Esophagus muscularis mucosa (tissue), 4 donors: Measurements from ENCODE around the gene ZNF275. TPM values are rescaled to one million over a fixed set of nuclear protein-coding genes. Genes with fewer than 3 reads are reported as not detected.
A peak's percentile ranks its signal among the peaks of the same experiment; 100 is the strongest.

ENCODE experiments used
- DNase-seq: peaks from one replicate; pipeline ENCODE4 v3.0.0-alpha.2; 2017; ENCODE audit errors: extremely low spot score
- H3K27ac ChIP-seq, 4 donors: fragments of 200-600 bp; sonication (generic); replicated peaks in 1 of 4; 1 replicate in 3 of 4; 2 replicates in 1 of 4; pipeline ENCODE4 v1.5.1; 2016 to 2019; ENCODE audit warnings: mild to moderate bottlenecking in 1 of 4
- H3K27me3 ChIP-seq, 4 donors: fragments of 200-600 bp; sonication (generic); one replicate each; pipeline versions ENCODE4 v1.5.1 to v1.6.0; 2016 to 2019
- H3K36me3 ChIP-seq, 4 donors: fragments of 200-600 bp; sonication (generic); one replicate each; pipeline ENCODE4 v1.5.1; 2016 to 2019
- H3K4me1 ChIP-seq, 4 donors: fragments of 200-600 bp; sonication (generic); one replicate each; pipeline ENCODE4 v1.5.1; 2016 to 2019
- H3K4me3 ChIP-seq, 4 donors: fragments of 200-600 bp; sonication (generic); 1 replicate in 2 of 4; 2 replicates in 2 of 4; pipeline ENCODE4 v1.5.1; 2016 to 2019; ENCODE audit warnings: mild to moderate bottlenecking in 4 of 4, moderate library complexity in 1 of 4
- H3K9me3 ChIP-seq, 4 donors: fragments of 200-600 bp; sonication (generic); 1 replicate in 3 of 4; 2 replicates in 1 of 4; pipeline ENCODE4 v1.5.1; 2016 to 2019
- CTCF ChIP-seq, 3 experiments: fragments of 200-600 bp in 2 of 3; fragments of 450-650 bp in 1 of 3; sonication (generic) in 2 of 3; IDR thresholded peaks; one replicate each; pipeline ENCODE4 v1.5.1; 2017 to 2019; ENCODE audit warnings: antibody characterized with exemption in 3 of 3, mild to moderate bottlenecking in 2 of 3, moderate library complexity in 1 of 3
- EP300 ChIP-seq: sonication (generic); formaldehyde crosslinking; IDR thresholded peaks from one replicate; pipeline ENCODE4 v1.6.1; 2017; ENCODE audit warnings: antibody characterized with exemption
- POLR2A ChIP-seq: fragments of 450-650 bp; IDR thresholded peaks from one replicate; pipeline ENCODE4 v1.6.1; 2017; ENCODE audit warnings: antibody characterized with exemption, moderate library complexity, mild to moderate bottlenecking, low read depth
- POLR2AphosphoS5 ChIP-seq, 2 donors: sonication (generic); formaldehyde crosslinking; IDR thresholded peaks; one replicate each; pipeline ENCODE4 v1.6.1; 2017; ENCODE audit warnings: antibody characterized with exemption in 2 of 2
- WGBS: methylation state at CpG from one replicate; pipeline ENCODE4 v1.1.5; 2018; 5-methylcytosine and 5-hydroxymethylcytosine counted together
- intact Hi-C: fragments of 100-400 bp; cut with DNase I; formaldehyde crosslinking; loops from one replicate; pipeline ENCODE4 v1.15.1; 2023
- total RNA-seq, 4 donors: library from RNA; depleted of rRNA; stranded (reverse); fragments of >200 nt; gene quantifications; one replicate each; pipeline versions ENCODE4 v1.1.0 to v1.2.1, GENCODE V29; 2016

ZNF275 gene
- total RNA-seq, 4 donors from 2014 or later, result 12.5 to 18.4 (median 17.4) TPM

- Histone ChIP-seq H3K27ac (no peak overlapping the region), H3K9me3 (peaks cover 0 to 18% (median 0%) of the 10 kb centered on the region in 4 donors), H3K36me3 (no peaks in the 10 kb centered on the region), H3K27me3 (peaks cover 0 to 5% (median 0%) of the 10 kb centered on the region in 4 donors), H3K4me1 (peaks cover 0 to 9% (median 7%) of the 10 kb centered on the region in 4 donors), H3K4me3 (no peak overlapping the region)
- intact Hi-C loops, result no loop called here
- 85% methylated on average over 9 of the region's 9 CpGs for WGBS
- DNase-seq, result no peak
- no peak for TF ChIP-seq POLR2AphosphoS5 (IDR thresholded peaks at IDR 0.05)
- TF ChIP-seq POLR2A, result no peak
- TF ChIP-seq CTCF (IDR thresholded peaks at IDR 0.05), result no peak
- TF ChIP-seq EP300, result no peak
These were observed 45.6 kb downstream of the ZNF275 start for GRCh38 chrX:153379508-153379907.

GRCh38 chrX:153379971-153380581 lies 46.1 kb downstream of the ZNF275 start:
- 84% methylated on average over 12 of the region's 13 CpGs for WGBS
- Histone ChIP-seq H3K36me3 (no peaks in the 10 kb centered on the region), H3K9me3 (peaks cover 0 to 18% (median 0%) of the 10 kb centered on the region in 4 donors), H3K4me1 (peaks cover 0 to 9% (median 7%) of the 10 kb centered on the region in 4 donors), H3K27ac (no peak overlapping the region), H3K27me3 (peaks cover 0 to 5% (median 0%) of the 10 kb centered on the region in 4 donors), H3K4me3 (no peak overlapping the region)
- DNase-seq, result no peak
- intact Hi-C loops, result no loop called here
- TF ChIP-seq EP300 (no peak), POLR2AphosphoS5 (IDR thresholded peaks at IDR 0.05) (no peak), CTCF (IDR thresholded peaks at IDR 0.05) (no peak)

- TF ChIP-seq EP300, result no peak
- TF ChIP-seq CTCF (IDR thresholded peaks at IDR 0.05), result no peak
- no peak for TF ChIP-seq POLR2AphosphoS5 (IDR thresholded peaks at IDR 0.05)
- no peak for TF ChIP-seq POLR2A
- Histone ChIP-seq H3K36me3 (no peaks in the 10 kb centered on the region), H3K4me1 (peaks cover 0 to 9% (median 7%) of the 10 kb centered on the region in 4 donors), H3K4me3 (no peak overlapping the region), H3K27me3 (no peaks in the 10 kb centered on the region), H3K9me3 (peaks cover 0 to 18% (median 0%) of the 10 kb centered on the region in 4 donors), H3K27ac (no peak overlapping the region)
- intact Hi-C loops, result no loop called here
- DNase-seq, result no peak
- 78% methylated on average over 8 of the region's 9 CpGs for WGBS
These were observed 46.7 kb downstream of the ZNF275 start for GRCh38 chrX:153380691-153381090.

GRCh38 chrX:153381684-153382532 lies 48.0 kb downstream of the ZNF275 start:
- no peak for DNase-seq
- 47% methylated on average over 11 of the region's 12 CpGs for WGBS
- Histone ChIP-seq H3K4me1 (peaks cover 0 to 9% (median 7%) of the 10 kb centered on the region in 4 donors), H3K9me3 (peaks cover 0 to 18% (median 0%) of the 10 kb centered on the region in 4 donors), H3K4me3 (no peak overlapping the region), H3K27ac (peak overlapping the region in 1 of 4 donors; percentile 33), H3K27me3 (no peaks in the 10 kb centered on the region), H3K36me3 (no peaks in the 10 kb centered on the region)
- TF ChIP-seq CTCF (IDR thresholded peaks at IDR 0.05), result no peak
- no peak for TF ChIP-seq POLR2AphosphoS5 (IDR thresholded peaks at IDR 0.05)
- intact Hi-C loops, result no loop called here
